SK-N-DZ (cell line): ENCODE data around the gene SNAI1. TPM values are rescaled to one million over a fixed set of nuclear protein-coding genes. Genes with fewer than 3 reads are reported as not detected.
A peak's percentile ranks its signal among the peaks of the same experiment; 100 is the strongest.
"Not testable (repeated sequence)": the region's sequence is repeated elsewhere in the genome, so short reads cannot be mapped to it uniquely, and the experiment has no call there.

Source experiments
- DNase-seq: peaks from one replicate; pipeline ENCODE4 v3.0.0-alpha.2; 2015; ENCODE audit warnings: low spot score
- polyA plus RNA-seq, 2 experiments: library from polyadenylated mRNA; depleted of rRNA; stranded (reverse); fragments of >200 nt; gene quantifications; 2 replicates each; pipeline ENCODE4 v1.2.3, GENCODE V29; 2014

The SNAI1 gene
- polyA plus RNA-seq (2014; cell fraction: cytosol; rRNA removed), result 5.7 TPM in 2 replicates
- 4.5 and 6.7 TPM in 2 replicates for polyA plus RNA-seq (2014; cell fraction: nucleus; rRNA removed)

DNA sequence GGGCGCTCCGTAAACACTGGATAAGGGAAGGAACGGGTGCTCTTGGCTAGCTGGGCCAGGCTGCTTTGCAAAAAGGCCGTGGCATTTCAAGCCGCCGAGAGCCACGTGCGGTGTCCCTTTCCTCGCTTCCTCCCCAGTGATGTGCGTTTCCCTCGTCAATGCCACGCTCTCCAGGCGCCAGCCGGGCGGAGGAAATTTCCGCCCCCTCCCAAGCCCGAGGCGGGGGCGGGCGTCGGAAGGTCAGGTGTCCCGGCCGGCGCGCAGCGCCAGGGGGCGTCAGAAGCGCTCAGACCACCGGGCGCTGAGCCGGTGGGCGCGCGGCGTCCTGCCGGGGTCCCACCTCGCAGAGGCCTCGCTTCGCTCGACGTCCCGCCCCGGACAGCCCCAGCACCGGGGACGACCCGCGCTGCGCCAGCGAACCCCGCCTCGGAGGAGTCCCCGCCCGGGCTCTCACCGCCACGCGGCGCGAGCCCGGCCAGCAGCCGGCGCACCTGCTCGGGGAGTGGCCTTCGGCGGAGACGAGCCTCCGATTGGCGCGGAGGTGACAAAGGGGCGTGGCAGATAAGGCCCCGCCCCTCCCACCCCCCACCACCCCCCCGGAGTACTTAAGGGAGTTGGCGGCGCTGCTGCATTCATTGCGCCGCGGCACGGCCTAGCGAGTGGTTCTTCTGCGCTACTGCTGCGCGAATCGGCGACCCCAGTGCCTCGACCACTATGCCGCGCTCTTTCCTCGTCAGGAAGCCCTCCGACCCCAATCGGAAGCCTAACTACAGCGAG is at the start of gene SNAI1:
Gene SNAI1 (plus strand): TSS at position 635 of the 777 bp plus-strand sequence. CDS start 80 bp downstream, at position 715.
- DNase-seq, result peak; percentile 96

GRCh38 chr20:49935746-49936152 is 47.0 kb upstream of the SNAI1 start:
- no peak for DNase-seq

GRCh38 chr20:49936153-49937026 is 46.4 kb upstream of the SNAI1 start, which contains the start of gene RNF114:
Gene RNF114 (plus strand): TSS chr20:49936397. CDS start chr20:49936413, 16 bp downstream.
- peak; percentile 91 for DNase-seq

DNA sequence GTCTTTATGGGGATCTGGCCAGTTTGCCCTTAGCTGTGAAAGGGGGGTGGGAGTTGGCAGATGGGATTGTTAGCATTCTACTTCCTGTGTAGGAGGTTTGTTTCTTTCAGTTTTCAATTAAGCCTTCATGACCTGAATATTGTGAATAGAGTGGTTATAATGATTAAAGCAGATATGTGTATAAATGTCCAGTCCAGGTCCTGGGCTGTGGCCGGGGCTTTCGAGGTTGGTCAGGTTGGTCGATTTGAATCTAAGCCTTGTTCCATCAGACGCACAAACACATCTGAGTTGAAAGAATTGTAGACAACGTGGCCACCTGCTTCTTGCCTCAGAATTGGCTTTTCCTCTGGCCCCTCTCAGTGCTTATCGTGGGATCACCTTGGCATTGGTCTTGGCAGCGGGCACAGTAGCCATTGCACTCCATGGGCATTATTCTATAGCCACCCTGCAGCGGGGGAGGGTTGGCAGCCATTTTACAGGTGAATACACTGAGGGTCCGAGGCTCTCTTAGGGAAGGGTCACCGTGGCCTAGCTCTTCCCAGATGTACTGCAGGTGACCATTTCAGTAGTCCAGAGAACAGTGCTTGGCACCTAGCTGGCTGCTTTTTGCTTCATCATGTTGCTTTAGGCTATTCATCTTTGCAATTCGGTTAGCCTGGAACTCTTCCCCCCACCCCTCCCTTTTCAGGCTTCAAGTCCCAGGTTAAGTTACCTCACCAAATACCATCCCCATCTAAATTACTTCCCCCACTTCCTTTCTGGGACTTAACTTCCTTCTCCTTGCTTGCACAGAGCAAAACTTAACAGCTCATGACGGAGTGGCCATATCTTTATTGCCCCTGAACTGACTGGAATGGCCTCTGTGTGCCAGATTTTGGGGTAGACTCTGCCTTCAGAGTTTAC is 45.5 kb upstream of the SNAI1 start:
- no peak for DNase-seq

- peak; percentile 58 for DNase-seq
Measured at GRCh38 chr20:49938173-49939163, 44.3 kb upstream of the SNAI1 start.

- DNase-seq, result no peak
Measured at GRCh38 chr20:49941456-49941855, 41.3 kb upstream of the SNAI1 start.

DNA sequence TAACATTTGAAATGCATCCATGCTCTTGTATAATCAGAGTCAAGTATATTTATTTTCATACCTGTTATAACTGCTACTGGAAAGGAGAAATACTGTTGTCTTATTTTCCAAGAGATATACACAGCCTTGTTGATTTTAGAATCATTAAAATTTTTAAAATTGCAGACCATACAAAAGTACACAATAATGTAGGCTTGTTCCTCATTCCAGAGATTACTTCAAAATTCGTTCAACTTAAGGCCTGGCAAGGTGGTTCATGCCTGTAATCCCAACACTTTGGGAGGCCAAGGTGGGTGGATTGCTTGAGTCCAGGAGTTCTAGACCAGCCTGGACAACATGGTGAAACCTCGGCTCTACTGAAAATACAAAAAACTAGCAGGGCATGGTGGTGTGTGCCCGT is 40.5 kb upstream of the SNAI1 start:
- DNase-seq, result no peak

- no peak for DNase-seq
Measured at GRCh38 chr20:49942942-49943341, 39.8 kb upstream of the SNAI1 start.

DNA sequence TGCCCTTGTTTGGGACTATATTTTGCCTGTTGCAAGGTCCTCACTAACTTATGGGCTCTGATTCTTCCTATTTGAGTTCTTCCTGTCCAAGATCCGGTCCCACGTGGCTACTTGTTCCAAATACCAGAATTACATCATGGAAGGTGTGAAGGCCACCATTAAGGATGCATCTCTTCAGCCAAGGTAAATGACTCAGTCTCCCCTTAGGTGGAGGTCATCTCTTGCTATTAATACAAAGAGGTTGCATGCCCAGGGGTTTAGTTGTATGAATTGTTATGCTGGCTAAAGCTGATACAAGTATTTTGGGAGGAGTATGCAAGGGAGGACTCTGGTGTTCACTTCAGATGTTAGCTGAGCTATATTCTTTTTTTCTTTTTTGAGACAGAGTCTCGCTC is 37.5 kb upstream of the SNAI1 start:
- no peak for DNase-seq

DNA sequence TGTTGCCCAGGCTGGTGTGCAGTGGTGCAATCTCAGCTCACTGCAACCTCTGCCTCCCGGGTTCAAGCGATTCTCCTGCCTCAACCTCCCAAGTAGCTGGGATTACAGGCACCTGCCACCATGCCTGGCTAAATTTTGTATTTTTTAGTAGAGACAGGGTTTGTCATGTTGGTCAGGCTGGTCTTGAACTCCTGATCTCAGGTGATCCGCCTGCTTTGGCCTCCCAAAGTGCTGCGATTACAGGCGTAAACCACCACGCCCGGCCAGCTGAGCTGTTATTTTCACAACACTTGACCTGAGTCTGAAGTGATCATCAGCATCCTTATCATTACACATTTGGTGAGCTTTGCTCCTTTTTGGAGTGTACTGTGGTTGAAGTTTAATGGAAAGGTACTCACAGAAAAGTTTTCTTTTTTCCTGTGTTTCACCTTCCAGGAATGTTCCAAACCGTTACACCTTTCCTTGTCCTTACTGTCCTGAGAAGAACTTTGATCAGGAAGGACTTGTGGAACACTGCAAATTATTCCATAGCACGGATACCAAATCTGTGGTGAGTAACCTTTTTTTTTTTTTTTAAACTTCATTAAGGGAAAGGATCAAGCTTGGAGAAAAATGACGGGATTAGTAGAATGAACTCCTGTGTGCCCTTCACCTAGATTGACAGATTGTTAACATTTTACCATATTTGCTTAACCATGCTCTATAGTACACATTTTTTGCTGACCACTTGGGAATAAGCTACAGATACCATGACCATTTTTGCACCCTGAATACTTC is 36.9 kb upstream of the SNAI1 start:
- no peak for DNase-seq

- no peak for DNase-seq
Measured at GRCh38 chr20:49948178-49948577, 34.6 kb upstream of the SNAI1 start.

DNA sequence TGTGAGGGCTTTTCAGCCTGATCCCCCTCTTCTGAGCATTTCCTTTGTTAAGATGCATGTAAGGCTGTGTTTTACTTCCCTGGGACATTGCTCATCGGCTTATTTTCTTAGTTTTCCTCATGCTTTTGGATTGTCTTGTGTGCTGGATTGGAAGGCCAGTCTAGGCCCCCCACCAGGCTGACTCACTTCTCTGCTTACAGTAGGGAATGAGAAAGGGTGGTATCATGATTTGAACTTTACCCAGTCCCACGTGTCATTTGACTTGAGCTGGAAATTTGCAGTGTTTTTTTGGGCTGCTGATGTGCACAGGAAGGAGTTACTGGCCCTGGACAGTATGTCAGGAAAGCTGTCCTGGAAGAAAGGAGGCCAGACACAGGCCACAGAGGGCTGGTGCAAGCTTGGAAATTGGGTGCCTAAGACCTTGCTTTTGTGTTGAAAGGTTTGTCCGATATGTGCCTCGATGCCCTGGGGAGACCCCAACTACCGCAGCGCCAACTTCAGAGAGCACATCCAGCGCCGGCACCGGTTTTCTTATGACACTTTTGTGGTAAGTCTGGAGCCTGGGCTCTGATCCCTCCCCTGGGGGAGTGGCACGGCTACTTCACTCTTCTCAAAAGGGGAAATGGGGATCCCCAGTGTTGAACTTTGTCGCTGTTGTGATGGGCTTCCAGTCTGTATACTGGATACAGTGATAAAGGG is 33.8 kb upstream of the SNAI1 start:
- DNase-seq, result no peak

- DNase-seq, result no peak
Measured at GRCh38 chr20:49951151-49951550, 31.6 kb upstream of the SNAI1 start.

GRCh38 chr20:49955167-49955566 is 27.6 kb upstream of the SNAI1 start:
- no peak for DNase-seq

GRCh38 chr20:49955830-49956396 is 26.9 kb upstream of the SNAI1 start:
- DNase-seq, result not testable (repeated sequence)

DNA sequence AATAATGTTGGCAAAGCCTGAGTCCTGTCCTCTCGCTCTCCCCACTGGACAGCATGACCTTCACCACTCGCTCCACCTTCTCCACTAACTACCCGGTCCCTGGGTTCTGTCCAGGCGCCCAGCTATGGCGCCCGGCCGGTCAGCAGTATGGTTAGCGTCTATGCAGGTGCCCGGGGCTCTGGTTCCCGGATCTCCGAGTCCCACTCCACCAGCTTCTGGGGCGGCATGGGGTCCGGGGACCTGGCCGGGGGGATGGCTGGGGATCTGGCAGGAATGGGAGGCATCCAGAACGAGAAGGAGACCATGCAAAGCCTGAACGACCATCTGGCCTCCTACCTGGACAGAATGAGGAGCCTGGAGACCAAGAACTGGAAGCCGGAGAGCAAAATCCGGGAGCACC is 26.1 kb upstream of the SNAI1 start:
- DNase-seq, result no peak

- DNase-seq, result not testable (repeated sequence)
Measured at GRCh38 chr20:49957089-49957938, 25.5 kb upstream of the SNAI1 start.
